Testis (tissue), 3 donors: Measurements from ENCODE around the gene AQP3. TPM values are rescaled to one million over a fixed set of nuclear protein-coding genes. Genes with fewer than 3 reads are reported as not detected.

Source experiments
- DNase-seq: peaks from one replicate; pipeline ENCODE4 v3.0.0-alpha.2; 2019
- H3K27ac ChIP-seq, 2 donors: fragments of 200-600 bp; sonication (generic); one replicate each; pipeline ENCODE4 v1.5.1; 2019
- H3K27me3 ChIP-seq: fragments of 200-600 bp; sonication (generic); one replicate; pipeline ENCODE4 v1.5.1; 2019
- H3K36me3 ChIP-seq: fragments of 200-600 bp; sonication (generic); one replicate; pipeline ENCODE4 v1.5.1; 2017; ENCODE audit warnings: low read depth; ENCODE audit errors: missing control alignments
- H3K4me1 ChIP-seq: fragments of 200-600 bp; sonication (generic); one replicate; pipeline ENCODE4 v1.5.1; 2019
- H3K4me3 ChIP-seq, 2 donors: fragments of 200-600 bp; sonication (generic); one replicate each; pipeline ENCODE4 v1.5.1; 2017 to 2019
- H3K9me3 ChIP-seq: fragments of 200-600 bp; sonication (generic); one replicate; pipeline ENCODE4 v1.5.1; 2017
- CTCF ChIP-seq, 3 experiments: fragments of 450-650 bp in 2 of 3; fragments of 200-600 bp in 1 of 3; sonication (generic) in 1 of 3; IDR thresholded peaks; one replicate each; pipeline ENCODE4 v1.5.1; 2016 to 2019; ENCODE audit warnings: antibody characterized with exemption in 3 of 3, mild to moderate bottlenecking in 2 of 3, moderate library complexity in 1 of 3
- POLR2A ChIP-seq: fragments of 450-650 bp; IDR thresholded peaks from one replicate; pipeline ENCODE4 v1.6.1; 2017; ENCODE audit warnings: antibody characterized with exemption, mild to moderate bottlenecking, moderate library complexity
- WGBS, 2 donors: methylation state at CpG; one replicate each; pipeline ENCODE4 v1.1.5; 2018; 5-methylcytosine and 5-hydroxymethylcytosine counted together
- intact Hi-C: fragments of 100-400 bp; cut with DNase I; formaldehyde crosslinking; loops from one replicate; pipeline ENCODE4 v1.15.1; 2023; ENCODE audit warnings: low total_unique reads
- polyA plus RNA-seq: library from polyadenylated mRNA; stranded (reverse); fragments of 350-450 nt; fragmentation: Illumina TruSeq; extraction: RNeasy Lipid Tissue Mini Kit (QIAGEN cat#74804); gene quantifications from one replicate; pipeline ENCODE4 v1.2.3, GENCODE V29; 2014; ENCODE audit warnings: low read depth, low replicate concordance; ENCODE audit not compliant: insufficient read depth
- total RNA-seq, 2 donors: library from RNA; depleted of rRNA; stranded (reverse); fragments of >200 nt; gene quantifications; one replicate each; pipeline ENCODE4 v1.2.3, GENCODE V29; 2016

Gene AQP3
- total and polyA plus RNA-seq, 3 donors from 2014 or later = 4.6 to 9.0 (median 6.3) TPM

DNA sequence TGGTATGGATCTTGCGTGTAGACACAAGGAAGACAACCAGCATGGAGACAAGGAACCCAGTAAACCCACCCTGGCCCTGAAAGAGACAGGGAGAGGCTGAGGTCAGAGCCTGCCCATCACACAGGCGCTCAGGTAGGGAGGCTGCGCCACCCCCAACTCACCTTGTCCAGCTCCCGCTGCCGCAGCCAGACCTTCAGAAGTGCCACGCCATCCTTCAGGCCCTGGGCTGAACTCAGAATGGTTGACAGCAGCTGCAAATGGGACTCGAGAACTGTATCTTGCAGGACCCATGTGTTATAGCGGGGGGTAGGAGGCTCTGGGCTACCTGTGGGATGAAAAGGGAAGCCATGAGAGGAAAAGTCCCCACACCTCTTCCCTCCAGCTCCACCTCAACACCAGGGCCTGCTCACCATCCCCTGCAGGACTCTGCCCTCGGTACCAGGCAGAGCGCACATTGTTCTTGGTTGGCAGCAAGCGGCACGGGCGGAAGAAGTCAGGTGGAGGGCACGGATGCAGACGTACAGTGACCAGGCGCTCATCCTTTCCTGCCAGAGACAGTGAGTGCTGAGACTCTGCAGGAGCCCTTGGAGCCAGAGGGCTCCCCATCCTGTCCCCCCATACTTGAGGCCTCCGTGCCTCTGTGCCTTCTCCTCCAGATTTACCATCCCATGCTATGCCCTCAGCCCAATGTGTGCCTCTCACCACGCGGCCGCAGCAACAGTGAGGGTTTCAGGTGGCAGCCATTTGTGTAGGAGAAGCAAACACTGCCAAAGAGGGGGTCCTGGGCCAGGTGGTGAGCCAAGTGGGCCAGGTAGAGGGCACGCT is 21.6 kb upstream of the AQP3 start:
- TF ChIP-seq CTCF (IDR thresholded peaks at IDR 0.05) (no peak), POLR2A (no peak)
- H3K9me3 ChIP-seq = no peaks in the 10 kb centered on the region
- 92 to 99% methylated on average over 18 to 21 of the region's 21 CpGs for WGBS, 2 donors
- no peak overlapping the region for H3K4me3 ChIP-seq
- DNase-seq = no peak
- H3K27ac ChIP-seq = no peak overlapping the region
- peaks cover 14% of the 10 kb centered on the region for H3K4me1 ChIP-seq
- intact Hi-C loops = no loop called here
- H3K27me3 ChIP-seq = no peaks in the 10 kb centered on the region
- no peaks in the 10 kb centered on the region for H3K36me3 ChIP-seq

- H3K27me3 ChIP-seq = no peaks in the 10 kb centered on the region
- no peaks in the 10 kb centered on the region for H3K9me3 ChIP-seq
- peaks cover 13% of the 10 kb centered on the region for H3K4me1 ChIP-seq
- WGBS, 2 donors = 86 to 89% methylated on average over 4 of the region's 4 CpGs
- no peak overlapping the region for H3K4me3 ChIP-seq
- DNase-seq = no peak
- intact Hi-C loops = no loop called here
- no peaks in the 10 kb centered on the region for H3K36me3 ChIP-seq
- TF ChIP-seq CTCF (IDR thresholded peaks at IDR 0.05) (no peak), POLR2A (no peak)
- H3K27ac ChIP-seq = no peak overlapping the region
Measured at GRCh38 chr9:33468215-33468730, 20.9 kb upstream of the AQP3 start.

DNA sequence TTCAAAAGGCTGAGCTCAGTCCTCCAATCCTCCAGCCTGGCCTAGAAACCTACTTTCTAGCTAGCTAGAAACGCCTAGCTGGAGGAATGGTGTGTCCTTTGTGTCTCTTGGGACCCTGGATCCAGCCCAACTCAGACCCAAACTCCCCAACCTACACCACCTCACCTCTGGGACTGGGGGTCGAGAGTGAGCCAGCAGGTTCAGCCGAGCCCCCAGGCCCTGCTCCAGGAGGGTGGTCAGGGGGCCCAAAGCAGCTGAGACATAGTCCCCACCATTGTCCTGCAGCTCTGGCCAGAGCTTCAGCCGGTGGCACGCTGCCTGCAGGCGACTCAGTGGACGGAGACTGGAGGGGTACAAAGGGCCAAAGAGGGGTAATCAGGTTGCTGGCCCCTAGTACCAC is 20.1 kb upstream of the AQP3 start:
- no peak for DNase-seq

DNA sequence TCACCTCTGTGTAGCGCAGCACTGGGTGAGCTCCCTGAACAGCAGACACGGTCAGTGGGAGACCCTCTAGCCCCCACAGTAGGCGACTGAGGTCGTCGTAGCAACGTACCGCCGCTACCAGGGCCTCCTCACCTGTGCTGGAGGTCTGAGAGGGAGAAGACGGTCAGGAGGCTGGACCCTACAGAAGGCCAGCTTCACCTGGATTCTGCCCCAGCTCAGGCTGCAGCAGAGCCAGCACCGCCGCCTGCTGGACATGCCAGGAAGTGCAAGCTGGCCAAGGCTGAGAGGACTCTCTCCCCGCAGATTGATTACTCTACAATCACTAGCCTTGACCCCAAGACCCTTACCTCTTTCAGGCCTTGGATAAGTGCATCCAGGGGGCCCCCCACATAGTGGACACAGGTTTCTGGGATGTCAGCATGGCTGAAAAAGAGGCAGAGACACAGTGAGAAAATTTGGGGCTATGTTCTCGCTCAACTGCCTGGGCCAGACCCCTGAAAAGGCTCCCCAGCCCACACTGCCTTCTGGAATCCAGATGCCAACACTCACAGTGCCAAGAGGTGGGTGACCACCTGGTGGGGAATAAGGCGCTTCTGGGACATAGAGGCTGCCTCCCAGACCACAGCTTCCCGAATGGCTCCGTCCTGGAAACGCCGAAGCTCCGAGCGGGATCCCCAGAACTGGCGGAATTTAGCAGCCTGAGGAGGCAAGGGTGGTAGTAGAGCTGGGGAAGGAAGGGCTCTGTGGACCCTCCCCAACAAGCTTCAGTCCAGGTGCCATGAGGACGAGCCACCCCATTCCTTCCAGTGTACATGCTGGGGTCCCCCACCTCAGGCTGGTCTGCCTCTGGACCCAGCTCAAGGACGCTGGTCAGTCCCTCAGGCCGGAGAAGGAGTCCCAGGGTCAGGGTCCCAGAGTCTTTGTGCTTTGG is 19.4 kb upstream of the AQP3 start:
- 73 to 77% methylated on average over 17 to 24 of the region's 24 CpGs for WGBS, 2 donors
- TF ChIP-seq POLR2A = no peak
- peak; percentile 88 to 96 (median 90) for TF ChIP-seq CTCF (IDR thresholded peaks at IDR 0.05)
- intact Hi-C loops = no loop called here
- H3K27me3 ChIP-seq = no peaks in the 10 kb centered on the region
- peak; percentile 72 for DNase-seq
- no peaks in the 10 kb centered on the region for H3K36me3 ChIP-seq
- no peak overlapping the region for H3K4me3 ChIP-seq
- H3K9me3 ChIP-seq = no peaks in the 10 kb centered on the region
- no peaks in the 10 kb centered on the region for H3K4me1 ChIP-seq
- no peak overlapping the region for H3K27ac ChIP-seq

More for the DNA sequence above, 20.1 kb upstream of the AQP3 start:
- Histone ChIP-seq H3K27me3 (no peaks in the 10 kb centered on the region), H3K36me3 (no peaks in the 10 kb centered on the region), H3K27ac (no peak overlapping the region), H3K4me3 (no peak overlapping the region), H3K9me3 (no peaks in the 10 kb centered on the region), H3K4me1 (peaks cover 6% of the 10 kb centered on the region)
- no peak for TF ChIP-seq CTCF (IDR thresholded peaks at IDR 0.05)
- no peak for TF ChIP-seq POLR2A
- intact Hi-C loops = no loop called here
- WGBS, 2 donors = 72% methylated on average over 7 of the region's 7 CpGs; no CpG with 5 or more reads in 1 of the 2 donors
